ENCODE results near the gene MUC2.

Gene MUC2

DNA sequence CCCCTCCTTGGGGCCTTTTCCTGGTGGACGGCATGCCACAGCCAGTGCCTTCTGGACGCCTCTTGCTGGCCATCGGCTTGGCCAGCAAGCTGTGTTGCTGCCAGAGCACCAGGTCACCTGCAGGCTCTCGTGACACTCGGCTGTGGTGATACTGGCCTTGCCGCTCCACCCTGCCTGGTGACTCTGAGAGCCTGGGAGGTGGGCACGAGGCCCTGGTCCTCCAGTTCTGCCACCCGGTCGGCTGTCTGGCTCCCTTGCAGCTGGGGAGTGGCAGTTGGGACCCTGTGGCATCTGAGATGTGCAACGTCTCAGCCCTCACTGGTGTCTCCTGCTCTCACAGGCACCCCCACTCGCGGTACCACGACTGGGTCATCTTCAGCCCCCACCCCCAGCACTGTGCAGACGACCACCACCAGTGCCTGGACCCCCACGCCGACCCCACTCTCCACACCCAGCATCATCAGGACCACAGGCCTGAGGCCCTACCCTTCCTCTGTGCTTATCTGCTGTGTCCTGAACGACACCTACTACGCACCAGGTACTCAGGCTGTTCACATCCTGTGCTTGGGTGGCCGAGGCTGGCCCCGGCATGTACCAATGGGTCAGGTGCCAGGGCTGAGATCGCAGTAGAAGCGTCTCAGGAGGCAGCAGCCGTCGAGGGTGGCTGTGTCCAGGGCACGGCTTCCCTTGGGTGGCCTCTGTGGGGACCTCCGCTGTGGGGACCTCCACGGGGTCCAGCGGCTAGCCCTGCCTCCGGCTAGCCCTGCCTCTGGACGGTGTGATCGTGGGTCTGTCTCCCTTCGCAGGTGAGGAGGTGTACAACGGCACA is 26.0 kb downstream of the MUC2 start:
- DNase-seq, result peak in 3 of 10 donors; percentile 26 to 59 (median 55)
- intact Hi-C loops (cut with DNase I), result no loop called here

DNA sequence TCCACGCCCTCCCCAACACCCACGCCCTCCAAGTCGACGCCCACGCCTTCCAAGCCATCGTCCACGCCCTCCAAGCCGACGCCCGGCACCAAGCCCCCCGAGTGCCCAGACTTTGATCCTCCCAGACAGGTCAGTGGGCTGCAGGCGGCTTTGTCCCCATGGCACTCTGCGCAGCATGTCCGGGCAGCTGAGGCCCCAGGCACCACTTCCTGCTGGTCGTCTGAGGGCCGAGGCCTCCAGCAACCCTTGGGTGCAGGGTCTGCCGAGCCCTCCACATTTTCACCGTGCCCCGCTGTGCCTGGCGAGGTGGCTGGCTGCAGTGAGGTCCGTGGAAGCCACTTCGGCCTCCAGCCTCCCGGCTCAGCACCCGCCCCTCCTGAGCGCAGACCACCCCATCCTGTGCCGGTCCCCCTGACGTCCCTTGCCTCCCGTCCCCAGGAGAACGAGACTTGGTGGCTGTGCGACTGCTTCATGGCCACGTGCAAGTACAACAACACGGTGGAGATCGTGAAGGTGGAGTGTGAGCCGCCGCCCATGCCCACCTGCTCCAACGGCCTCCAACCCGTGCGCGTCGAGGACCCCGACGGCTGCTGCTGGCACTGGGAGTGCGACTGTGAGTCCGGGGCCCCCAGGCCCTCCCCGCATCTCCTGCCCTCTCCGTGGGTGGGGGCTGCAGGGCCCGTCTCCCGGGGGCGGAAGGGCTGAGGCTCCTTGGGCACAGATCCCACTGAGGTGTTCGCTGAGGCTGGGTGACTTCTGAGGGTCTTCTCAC is 26.8 kb downstream of the MUC2 start:
- intact Hi-C loops (cut with DNase I), result no loop called here
- DNase-seq, result peak in 3 of 10 donors; percentile 53 to 72 (median 64)

DNA sequence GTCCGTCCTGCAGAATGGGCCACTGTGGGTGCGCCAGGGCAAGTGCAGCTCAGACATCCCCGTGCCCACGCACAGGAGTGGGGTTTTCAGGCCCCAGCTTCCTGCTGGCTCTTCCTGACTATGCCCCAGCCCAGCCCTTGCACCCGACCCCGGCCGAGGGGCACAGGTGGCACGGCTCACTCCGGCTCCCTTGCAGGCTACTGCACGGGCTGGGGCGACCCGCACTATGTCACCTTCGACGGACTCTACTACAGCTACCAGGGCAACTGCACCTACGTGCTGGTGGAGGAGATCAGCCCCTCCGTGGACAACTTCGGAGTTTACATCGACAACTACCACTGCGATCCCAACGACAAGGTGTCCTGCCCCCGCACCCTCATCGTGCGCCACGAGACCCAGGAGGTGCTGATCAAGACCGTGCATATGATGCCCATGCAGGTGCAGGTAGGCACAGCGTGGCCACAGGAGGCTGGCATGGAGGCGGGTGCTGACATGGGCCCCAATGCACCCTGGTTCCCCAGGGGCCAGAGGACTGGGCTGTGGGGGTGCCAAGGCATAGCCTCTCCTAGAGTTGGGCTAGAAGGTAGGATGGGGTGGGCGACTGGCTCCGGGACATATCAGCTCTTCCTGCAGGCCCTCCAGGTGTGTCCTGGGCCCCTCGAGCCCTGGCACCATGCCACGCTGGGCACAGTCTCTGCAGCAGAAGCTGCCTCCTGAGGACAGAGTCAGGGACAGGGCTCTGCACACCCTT is 27.7 kb downstream of the MUC2 start:
- intact Hi-C loops (cut with DNase I), result no loop called here
- DNase-seq, result peak in 3 of 10 donors; percentile 61 to 77 (median 76)

DNA sequence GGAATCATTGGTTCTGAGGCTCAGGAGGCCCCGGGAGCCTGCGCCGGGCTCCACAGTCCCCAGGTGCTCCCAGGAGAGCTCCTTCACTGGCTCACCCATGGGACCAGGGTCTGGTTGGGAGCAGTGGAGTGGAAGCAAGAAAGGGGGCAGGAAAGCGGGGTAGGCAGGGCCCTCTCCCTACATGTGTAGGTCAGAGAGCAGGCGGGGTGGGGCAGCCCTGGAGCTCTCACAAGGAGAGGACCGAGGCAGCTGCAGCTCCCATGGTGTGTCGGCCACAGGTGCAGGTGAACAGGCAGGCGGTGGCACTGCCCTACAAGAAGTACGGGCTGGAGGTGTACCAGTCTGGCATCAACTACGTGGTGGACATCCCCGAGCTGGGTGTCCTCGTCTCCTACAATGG is 28.3 kb downstream of the MUC2 start:
- intact Hi-C loops (cut with DNase I), result no loop called here
- peak in 3 of 10 donors; percentile 60 to 76 (median 65) for DNase-seq

DNA sequence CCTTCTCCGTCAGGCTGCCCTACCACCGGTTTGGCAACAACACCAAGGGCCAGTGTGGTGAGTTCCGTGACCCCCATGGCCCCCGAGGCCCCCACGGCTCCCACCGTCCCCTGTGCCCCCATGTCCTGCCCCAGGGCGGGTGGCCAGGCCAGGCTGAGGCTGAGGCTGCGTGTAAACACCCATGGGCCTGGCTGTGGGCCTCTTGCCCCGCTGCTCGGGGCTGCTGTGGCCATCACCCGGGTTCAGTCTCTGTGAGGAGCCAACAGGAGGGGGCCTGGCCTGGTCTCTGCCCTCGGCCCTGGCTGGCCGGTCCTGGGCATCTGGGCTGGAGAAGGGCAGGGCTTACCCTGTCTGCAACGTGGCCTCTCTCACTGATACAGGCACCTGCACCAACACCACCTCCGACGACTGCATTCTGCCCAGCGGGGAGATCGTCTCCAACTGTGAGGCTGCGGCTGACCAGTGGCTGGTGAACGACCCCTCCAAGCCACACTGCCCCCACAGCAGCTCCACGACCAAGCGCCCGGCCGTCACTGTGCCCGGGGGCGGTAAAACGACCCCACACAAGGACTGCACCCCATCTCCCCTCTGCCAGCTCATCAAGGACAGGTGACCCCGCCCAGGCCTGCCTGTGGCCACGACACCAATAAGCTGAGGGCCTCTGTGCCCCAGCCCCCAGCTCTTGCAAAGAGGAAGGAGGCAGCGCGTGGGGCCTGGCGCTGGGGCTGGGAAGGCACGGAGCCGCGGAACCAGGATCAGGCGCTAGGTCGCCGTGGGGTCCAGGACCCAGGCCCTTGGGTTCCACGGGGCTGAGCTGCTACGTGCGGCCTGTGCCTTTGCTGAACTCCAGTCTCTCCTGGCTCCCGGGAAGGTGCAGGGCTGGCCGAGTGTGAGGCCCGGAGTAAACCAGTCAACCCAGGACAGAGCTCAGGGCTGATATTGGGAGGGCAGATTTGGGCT is 29.0 kb downstream of the MUC2 start:
- intact Hi-C loops (cut with DNase I), result no loop called here
- peak in 3 of 10 donors; percentile 31 to 76 (median 69) for DNase-seq

DNA sequence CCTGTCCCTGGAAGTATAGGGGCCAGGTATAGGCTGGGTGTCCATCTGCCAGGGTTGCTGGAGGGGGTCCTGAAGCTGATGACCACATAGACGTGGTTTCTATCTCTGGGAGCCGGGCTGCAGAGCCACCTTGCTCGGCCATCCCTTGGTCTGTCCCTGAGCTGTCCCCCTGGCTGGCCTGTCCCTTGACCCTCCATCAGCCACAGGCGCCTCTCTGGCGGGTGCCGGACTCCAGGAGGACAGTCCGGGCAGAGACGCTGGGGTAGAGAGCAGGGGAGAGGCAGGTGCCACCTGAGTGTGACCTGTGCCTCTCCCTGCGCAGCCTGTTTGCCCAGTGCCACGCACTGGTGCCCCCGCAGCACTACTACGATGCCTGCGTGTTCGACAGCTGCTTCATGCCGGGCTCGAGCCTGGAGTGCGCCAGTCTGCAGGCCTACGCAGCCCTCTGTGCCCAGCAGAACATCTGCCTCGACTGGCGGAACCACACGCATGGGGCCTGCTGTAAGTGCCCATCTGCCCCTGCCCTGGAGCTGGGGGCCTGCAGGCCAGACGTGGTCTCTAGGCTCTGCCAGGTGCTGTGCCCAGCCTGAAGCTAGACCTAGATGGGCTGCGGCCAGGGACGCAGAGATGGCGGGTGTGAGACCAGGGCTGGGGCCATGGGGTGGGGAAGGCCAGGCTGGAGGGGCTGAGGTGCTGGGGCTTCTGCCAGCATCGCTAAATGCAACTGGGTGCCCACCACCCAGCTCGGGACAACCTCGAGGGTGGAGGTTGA is 29.9 kb downstream of the MUC2 start:
- DNase-seq, result peak in 2 of 10 donors; percentile 72 to 75
- intact Hi-C loops (cut with DNase I), result no loop called here

DNA sequence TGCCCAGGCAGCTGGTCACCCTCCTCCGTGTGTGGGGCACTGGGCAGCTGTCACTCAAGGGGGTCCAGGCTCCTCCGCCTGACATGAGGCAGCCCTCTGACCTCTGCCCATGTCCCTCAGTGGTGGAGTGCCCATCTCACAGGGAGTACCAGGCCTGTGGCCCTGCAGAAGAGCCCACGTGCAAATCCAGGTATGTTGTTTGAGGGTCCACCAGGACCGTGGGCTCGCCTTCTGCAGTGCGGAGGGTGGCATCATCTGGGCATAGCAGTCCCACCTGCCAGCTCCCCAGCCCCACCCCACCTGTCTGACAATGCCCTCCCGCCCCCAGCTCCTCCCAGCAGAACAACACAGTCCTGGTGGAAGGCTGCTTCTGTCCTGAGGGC is 30.5 kb downstream of the MUC2 start:
- DNase-seq, result peak in 1 of 10 donors; percentile 45
- intact Hi-C loops (cut with DNase I), result no loop called here

DNA sequence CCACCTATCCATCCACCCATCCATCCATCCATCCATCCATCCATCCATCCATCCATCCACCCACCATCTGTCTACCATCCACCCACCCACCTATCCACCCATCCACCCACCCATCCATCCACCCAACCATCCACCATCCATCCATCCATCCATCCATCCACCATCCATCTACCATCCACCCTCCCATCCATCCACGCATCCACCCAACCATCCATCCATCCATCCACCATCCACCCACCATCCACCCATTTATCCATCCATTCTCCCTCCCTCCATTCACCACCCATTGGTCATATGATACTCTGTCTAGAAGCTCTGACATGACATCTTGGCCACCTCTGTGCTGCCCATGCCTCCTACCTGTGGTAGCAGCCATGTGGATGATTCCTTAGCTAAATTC is 31.7 kb downstream of the MUC2 start:
- intact Hi-C loops (cut with DNase I), result no loop called here
- peak in 2 of 10 donors; percentile 4 to 24 for DNase-seq

DNA sequence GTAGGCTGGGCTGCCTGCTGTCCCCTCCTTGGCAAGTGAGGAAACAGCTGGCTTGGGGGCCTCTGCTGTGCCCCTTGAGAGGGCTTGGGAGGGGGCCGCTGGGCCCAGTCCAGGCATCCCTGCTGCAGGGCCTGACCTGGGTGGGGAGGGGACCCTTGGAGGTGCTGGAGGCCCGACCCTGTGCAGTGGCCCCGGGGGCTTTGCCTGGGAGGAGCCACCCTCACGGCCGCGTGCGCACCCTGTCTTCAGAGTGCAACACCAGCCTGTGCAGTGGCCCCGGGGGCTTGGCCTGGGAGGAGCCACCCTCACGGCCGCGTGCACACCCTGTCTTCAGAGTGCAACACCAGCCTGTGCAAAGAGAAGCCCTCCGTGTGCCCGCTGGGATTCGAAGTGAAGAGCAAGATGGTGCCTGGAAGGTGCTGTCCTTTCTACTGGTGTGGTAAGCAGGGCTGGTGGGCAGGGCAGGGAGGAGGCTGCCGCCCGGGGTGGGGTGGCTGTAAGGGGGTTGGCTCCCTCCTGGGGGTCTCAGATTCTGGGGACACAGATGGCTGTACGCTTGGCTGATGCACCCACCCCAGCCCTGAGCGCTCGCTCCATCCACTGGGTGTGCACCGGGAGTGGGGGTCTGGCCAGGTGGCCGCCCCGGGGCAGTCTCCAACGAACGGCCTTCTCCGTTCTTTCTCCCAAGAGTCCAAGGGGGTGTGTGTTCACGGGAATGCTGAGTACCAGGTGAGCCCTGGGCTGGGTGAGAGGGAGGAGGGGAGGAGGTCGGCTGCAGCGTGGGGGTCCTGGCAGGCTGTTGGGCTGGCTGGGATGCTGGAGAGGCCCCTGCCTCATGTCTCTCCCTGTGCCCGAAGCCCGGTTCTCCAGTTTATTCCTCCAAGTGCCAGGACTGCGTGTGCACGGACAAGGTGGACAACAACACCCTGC is 32.9 kb downstream of the MUC2 start:
- intact Hi-C loops (cut with DNase I), result no loop called here
- peak in 2 of 10 donors; percentile 78 for DNase-seq

DNA sequence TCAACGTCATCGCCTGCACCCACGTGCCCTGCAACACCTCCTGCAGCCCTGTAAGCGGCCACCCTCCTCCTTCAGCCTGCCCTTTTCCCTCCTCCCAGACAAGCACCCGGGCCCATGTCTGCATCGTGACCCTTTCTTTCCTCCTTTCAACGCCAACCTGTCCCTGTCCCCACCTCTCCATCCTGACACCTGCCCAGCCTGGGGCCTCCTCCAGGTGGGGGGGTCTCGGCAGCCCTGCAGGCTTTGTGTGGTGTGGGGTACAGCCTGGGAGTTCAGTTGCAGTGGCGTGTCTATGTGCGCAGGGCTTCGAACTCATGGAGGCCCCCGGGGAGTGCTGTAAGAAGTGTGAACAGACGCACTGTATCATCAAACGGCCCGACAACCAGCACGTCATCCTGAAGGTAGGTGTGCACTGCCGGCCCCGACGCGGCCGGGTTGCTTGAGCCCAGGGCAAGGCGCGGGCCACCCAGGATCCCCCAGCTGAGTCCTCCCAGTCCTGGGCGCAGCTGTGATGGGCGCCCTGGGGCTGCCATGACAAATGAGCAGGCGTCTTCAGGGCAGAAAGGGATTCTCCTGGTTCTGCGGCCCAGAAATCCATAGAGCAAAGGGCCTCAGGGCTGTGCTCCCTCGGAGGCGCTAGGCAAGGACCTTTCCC is 33.7 kb downstream of the MUC2 start:
- DNase-seq, result peak in 3 of 10 donors; percentile 14 to 74 (median 57)
- intact Hi-C loops (cut with DNase I), result no loop called here

DNA sequence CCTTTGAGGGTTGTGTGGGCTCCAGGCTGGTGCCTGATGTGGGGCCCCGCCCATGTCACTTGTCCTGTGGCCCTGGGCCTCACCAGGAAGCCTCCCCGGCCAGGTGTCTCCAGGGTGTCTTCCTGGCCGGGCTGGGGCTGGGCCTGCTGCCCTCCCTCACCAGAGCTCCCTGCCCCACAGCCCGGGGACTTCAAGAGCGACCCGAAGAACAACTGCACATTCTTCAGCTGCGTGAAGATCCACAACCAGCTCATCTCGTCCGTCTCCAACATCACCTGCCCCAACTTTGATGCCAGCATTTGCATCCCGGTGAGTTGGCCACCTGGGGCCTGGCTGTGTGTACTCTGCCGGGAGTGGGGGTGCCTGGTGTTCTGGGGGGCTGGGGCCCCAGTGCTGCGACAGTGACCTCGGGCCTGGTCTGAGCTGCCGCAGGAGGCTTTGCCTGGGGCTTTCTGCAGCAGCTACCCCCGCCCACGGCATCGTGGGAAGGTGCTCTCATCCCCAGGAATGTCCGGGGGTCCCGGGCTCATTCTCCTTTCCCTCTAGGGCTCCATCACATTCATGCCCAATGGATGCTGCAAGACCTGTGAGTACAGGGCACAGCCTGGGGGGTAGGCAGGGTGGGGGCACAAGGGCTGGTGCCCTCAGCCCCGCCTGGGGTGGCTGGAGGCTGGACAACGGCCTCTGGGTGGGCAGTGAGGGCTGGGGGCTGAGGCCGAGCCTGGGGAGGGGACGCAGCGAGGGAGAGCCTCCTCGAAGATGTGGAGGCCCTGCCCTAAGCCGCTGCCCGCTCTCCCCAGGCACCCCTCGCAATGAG is 34.6 kb downstream of the MUC2 start:
- intact Hi-C loops (cut with DNase I), result no loop called here
- peak in 4 of 10 donors; percentile 19 to 66 (median 59) for DNase-seq

DNA sequence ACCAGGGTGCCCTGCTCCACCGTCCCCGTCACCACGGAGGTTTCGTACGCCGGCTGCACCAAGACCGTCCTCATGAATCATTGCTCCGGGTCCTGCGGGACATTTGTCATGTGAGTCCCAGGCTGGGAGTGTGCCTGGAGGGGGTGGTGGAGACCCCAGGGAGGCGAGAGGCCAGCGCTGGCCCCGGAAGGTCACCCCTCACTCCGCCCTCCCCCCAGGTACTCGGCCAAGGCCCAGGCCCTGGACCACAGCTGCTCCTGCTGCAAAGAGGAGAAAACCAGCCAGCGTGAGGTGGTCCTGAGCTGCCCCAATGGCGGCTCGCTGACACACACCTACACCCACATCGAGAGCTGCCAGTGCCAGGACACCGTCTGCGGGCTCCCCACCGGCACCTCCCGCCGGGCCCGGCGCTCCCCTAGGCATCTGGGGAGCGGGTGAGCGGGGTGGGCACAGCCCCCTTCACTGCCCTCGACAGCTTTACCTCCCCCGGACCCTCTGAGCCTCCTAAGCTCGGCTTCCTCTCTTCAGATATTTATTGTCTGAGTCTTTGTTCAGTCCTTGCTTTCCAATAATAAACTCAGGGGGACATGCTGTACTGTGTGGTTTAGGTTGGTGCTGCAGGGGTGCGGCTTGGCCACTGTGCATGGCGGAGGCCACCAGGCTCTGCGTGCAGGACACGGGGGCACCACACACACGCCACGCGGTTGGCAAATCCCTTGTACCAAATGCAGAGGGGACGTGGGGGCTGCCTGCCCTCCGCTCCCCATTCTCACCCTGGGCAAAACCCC is 35.4 kb downstream of the MUC2 start:
- intact Hi-C loops (cut with DNase I), result no loop called here

DNA sequence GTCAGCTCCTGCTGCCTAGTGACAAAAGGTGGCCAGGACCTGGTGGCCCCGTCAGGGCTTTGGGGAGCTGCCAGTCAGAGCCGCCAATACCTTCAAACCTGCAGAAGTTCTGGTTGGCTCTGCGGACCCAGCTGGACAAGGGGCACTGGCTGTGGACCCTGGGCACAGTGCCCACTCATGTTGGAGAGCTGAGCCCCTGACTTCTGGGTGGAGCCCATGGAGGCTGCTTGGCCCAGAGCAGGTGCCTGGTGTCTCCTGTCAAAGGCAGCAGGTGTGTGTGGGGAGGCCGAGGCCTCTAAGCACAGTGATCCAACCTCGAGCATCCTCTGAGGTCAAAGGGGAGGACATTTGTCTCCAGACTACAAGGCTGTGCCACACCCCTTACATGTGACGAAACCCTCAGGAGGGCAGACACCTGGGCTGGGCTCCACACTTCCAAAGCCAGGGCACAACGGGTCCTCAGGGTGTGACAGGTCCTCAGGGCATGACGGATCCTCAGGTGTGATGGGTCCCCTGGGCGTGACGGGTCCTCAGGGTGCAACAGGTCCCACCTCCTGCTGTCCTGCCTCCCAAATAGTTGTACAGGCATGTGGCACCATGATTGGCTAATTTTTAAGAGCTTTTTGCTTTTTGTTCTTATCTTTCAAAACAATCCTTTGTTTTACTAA is 37.0 kb downstream of the MUC2 start:
- DNase-seq, result peak in 6 of 10 donors; percentile 3 to 71 (median 30)
- intact Hi-C loops (cut with DNase I), result no loop called here

More for the DNA sequence above, 35.4 kb downstream of the MUC2 start:
- peak in 4 of 10 donors; percentile 19 to 69 (median 62) for DNase-seq

DNA sequence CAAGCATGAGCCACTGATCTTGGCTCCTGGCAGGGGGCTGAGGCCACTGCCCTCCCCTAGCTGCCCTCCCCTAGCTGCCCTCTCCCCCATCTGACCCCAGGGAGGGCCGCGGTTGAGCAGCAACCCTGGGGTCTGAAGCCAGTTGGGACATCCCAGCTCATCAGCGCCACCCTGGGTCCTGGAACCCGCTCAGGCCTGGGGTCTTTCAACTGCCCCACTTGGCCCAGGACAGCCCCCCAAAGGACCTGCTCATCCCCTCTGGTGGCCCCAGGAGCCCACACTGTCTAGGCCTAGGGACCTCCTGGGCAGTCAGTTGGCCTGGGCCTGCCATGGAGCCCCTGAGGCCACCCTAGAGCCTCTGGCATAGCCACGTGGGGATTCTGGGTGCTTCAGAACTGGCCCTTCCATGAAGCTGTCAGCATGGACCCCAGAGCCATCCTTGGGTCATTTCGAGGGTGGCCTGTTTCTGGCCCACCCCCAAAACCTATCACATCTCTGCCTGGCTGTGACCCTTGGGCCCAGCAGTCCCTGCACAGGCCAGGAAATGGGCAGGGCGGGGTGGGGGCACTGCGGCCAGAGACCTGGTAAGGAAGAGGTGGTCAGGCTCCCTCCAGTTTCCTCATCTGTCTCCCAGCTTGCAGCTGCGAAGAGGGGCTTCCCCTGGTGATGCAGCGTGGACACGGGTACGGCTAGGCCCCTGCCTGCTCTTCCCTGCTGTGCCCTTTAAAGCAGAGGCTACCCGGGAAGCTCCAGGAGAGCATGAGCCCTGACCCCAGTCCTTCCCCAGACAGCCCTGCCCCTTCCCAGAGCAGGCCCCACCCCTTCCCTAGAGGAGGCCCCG is 37.9 kb downstream of the MUC2 start:
- DNase-seq, result peak in 6 of 10 donors; percentile 0 to 72 (median 30)
- intact Hi-C loops (cut with DNase I), result no loop called here

Data from posterior cingulate gyrus (tissue), 11 donors.